ENCODE data around the gene MEGF9.

GRCh38 chr9:120757026-120757913 is 43.0 kb upstream of the MEGF9 start:
- TF ChIP-seq CTCF (IDR thresholded peaks at IDR 0.05) (no peak), EP300 (IDR thresholded peaks at IDR 0.05) (no peak), POLR2A (IDR thresholded peaks at IDR 0.05) (no peak)

Measured in gastroesophageal sphincter (tissue), 3 donors.